SU-DHL-6 (cell line): ENCODE data around the gene ERVFRD-1.

ENCODE experiments used
- H2AFZ ChIP-seq: fragments of 200-600 bp; sonication (generic); 2 replicates; pipeline ENCODE4 v1.6.1; 2014; ENCODE audit warnings: low read depth, mild to moderate bottlenecking, moderate library complexity, mixed read lengths, antibody characterized with exemption, low read length; ENCODE audit not compliant: severe bottlenecking
- H3F3A ChIP-seq: fragments of 200-600 bp; shearing (Covaris generic); 2 replicates; pipeline ENCODE4 v1.6.0; 2016; ENCODE audit warnings: antibody characterized with exemption, mild to moderate bottlenecking; ENCODE audit not compliant: insufficient read depth
- H3K27ac ChIP-seq: fragments of 200-600 bp; sonication (generic); 2 replicates; pipeline ENCODE4 v1.5.1; 2016; ENCODE audit warnings: low read depth, mild to moderate bottlenecking, low read length, moderate library complexity, mixed read lengths
- H3K27me3 ChIP-seq: fragments of 200-600 bp; sonication (generic), shearing (Covaris generic); 2 replicates; pipeline ENCODE4 v1.6.0; 2014; ENCODE audit warnings: mild to moderate bottlenecking, low read length
- H3K36me3 ChIP-seq: fragments of 200-600 bp; sonication (generic); 2 replicates; pipeline ENCODE4 v1.6.1; 2014; ENCODE audit warnings: mild to moderate bottlenecking, low read length, mixed read lengths
- H3K4me2 ChIP-seq: fragments of 300-600, 200-600 bp; shearing (Covaris generic), sonication (generic); 2 replicates; pipeline ENCODE4 v1.6.0; 2014; ENCODE audit warnings: low read length, low read depth, mild to moderate bottlenecking; ENCODE audit not compliant: poor library complexity, severe bottlenecking
- H3K4me3 ChIP-seq: fragments of 200-600 bp; sonication (generic); 2 replicates; pipeline ENCODE4 v1.5.1; 2014; ENCODE audit warnings: antibody characterized with exemption, low read length, mild to moderate bottlenecking, mixed read lengths; ENCODE audit not compliant: insufficient read depth, poor library complexity, severe bottlenecking
- H3K79me2 ChIP-seq: fragments of 200-600 bp; sonication (generic); 2 replicates; pipeline ENCODE4 v1.6.1; 2014; ENCODE audit warnings: mild to moderate bottlenecking, low read length, moderate library complexity; ENCODE audit not compliant: insufficient read depth
- H3K9ac ChIP-seq: fragments of 200-600 bp; sonication (generic); 2 replicates; pipeline ENCODE4 v1.7.0; 2014; ENCODE audit warnings: mild to moderate bottlenecking, low read length
- H3K9me2 ChIP-seq: fragments of 200-600 bp; sonication (generic); replicated peaks from 2 replicates; pipeline ENCODE4 v1.6.1; 2014; ENCODE audit warnings: low read length; ENCODE audit not compliant: insufficient read depth
- H3K9me3 ChIP-seq: fragments of 200-600 bp; sonication (generic); 2 replicates; pipeline ENCODE4 v1.6.1; 2014; ENCODE audit warnings: low read length, mixed read lengths; ENCODE audit not compliant: insufficient read depth
- H4K20me1 ChIP-seq: fragments of 200-600 bp; sonication (generic); 2 replicates; pipeline ENCODE4 v1.6.1; 2014; ENCODE audit warnings: low read depth, mild to moderate bottlenecking, antibody characterized with exemption, low read length, moderate library complexity, mixed read lengths
- EZH2phosphoT487 ChIP-seq: fragments of 200-600 bp; sonication (generic), shearing (Covaris generic); conservative IDR thresholded peaks from 2 replicates; pipeline ENCODE4 v1.6.1; 2018; ENCODE audit warnings: mild to moderate bottlenecking, antibody characterized with exemption, low read length, moderate library complexity, mixed read lengths
- TF ChIP-seq, protein P1 (sequence below): fragments of 200-600 bp; sonication (generic); IDR thresholded peaks from one replicate; pipeline ENCODE4 v1.5.1; 2017; ENCODE audit warnings: antibody characterized with exemption, mild to moderate bottlenecking, low read length, moderate library complexity; ENCODE audit not compliant: insufficient read depth, poor library complexity, severe bottlenecking

The ERVFRD-1 gene

DNA sequence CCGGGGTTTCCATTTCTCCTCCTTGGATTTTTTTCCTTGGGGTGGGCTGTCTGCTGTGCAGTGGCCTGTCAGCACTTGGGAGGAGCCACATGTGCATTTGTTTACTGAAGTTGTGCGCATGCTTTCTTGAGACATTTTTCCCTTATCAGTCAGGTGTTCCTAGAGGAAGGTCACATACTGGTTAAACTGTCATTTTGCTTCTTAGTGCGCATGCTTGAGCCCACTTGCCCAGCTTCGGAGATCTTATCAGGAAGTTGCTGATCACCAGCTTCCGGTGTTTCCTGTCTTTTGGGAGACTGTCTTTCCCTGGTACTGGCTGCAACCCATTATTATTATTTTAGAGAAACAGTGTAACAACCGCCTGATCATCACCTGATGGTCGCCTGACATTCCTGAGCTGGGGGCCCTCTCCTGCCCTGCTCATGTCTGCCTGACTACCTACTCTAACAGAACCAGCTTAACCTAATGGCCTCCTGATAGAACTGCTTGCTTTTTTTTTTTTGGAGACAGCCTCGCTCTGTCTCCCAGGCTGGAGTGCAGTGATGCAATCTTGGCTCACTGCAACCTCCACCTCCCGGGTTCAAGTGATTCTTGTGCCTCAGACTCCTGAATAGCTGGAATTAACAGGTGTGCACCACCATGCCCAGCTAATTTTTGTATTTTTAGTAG lies 378 bp upstream of the ERVFRD-1 start:
- Histone ChIP-seq H3K4me2 (no peak overlapping the region), H3K9ac (no peak overlapping the region), H4K20me1 (peaks cover 17% of the 10 kb centered on the region; the same call in 1 of the 2 replicates), H3K27ac (no peak overlapping the region), H2AFZ (no peak overlapping the region), H3K9me3 (no peaks in the 10 kb centered on the region), H3K79me2 (peaks cover 97% of the 10 kb centered on the region), H3K4me3 (no peak overlapping the region), H3F3A (no peaks in the 10 kb centered on the region), H3K36me3 (no peaks in the 10 kb centered on the region), H3K9me2 (no peaks in the 10 kb centered on the region), H3K27me3 (no peaks in the 10 kb centered on the region)
- TF ChIP-seq, protein P1, sequence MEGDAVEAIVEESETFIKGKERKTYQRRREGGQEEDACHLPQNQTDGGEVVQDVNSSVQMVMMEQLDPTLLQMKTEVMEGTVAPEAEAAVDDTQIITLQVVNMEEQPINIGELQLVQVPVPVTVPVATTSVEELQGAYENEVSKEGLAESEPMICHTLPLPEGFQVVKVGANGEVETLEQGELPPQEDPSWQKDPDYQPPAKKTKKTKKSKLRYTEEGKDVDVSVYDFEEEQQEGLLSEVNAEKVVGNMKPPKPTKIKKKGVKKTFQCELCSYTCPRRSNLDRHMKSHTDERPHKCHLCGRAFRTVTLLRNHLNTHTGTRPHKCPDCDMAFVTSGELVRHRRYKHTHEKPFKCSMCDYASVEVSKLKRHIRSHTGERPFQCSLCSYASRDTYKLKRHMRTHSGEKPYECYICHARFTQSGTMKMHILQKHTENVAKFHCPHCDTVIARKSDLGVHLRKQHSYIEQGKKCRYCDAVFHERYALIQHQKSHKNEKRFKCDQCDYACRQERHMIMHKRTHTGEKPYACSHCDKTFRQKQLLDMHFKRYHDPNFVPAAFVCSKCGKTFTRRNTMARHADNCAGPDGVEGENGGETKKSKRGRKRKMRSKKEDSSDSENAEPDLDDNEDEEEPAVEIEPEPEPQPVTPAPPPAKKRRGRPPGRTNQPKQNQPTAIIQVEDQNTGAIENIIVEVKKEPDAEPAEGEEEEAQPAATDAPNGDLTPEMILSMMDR, result no peak
- no peak for TF ChIP-seq EZH2phosphoT487

DNA sequence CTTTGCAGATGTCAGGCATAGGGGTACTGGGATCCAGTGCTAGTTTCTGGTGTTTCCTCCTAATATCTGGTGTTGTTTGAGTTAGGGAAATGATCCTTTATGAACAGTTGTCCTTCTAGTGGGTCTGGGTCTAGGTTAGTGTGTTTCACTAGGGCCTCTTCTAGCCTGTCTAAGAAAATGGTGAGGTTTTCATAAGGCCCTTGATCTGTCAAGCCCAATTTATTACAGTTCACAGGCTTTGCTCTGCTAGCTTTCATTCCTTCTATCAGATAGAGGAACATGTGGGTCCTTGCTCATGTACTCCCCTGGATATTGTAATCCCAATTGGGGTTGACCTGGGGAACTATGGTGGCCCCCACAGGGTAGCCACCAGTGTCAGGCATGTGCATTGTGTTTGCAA lies 2.8 kb downstream of the ERVFRD-1 start:
- Histone ChIP-seq H3K79me2 (peaks cover 99% of the 10 kb centered on the region), H3K9ac (no peak overlapping the region), H2AFZ (no peak overlapping the region), H3K9me2 (no peaks in the 10 kb centered on the region), H3K36me3 (no peaks in the 10 kb centered on the region), H3K27ac (no peak overlapping the region), H3K27me3 (no peaks in the 10 kb centered on the region), H3K4me2 (no peak overlapping the region), H3F3A (no peaks in the 10 kb centered on the region), H3K9me3 (no peaks in the 10 kb centered on the region), H4K20me1 (peaks cover 17% of the 10 kb centered on the region; the same call in 1 of the 2 replicates), H3K4me3 (no peak overlapping the region)
- no peak for TF ChIP-seq EZH2phosphoT487
- TF ChIP-seq, protein P1, result no peak

DNA sequence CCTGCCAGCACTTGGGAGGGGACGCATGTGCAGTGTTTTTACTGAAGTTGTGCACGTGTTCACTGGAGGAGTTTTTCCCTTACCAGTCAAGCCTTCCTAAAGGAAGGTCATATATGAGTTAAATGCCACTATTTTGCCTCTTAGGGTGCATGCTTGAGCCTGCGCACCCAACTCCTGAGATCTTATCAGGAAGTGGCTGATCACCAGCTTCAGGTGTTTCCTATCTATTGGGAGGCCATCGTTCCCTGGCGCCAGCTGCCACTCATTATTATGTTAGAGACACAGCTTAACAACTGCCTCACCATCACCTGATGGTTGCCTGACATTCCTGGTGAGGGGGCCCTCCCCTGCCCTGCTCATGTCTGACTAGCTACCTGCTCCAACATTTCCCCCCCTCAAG lies 8.5 kb downstream of the ERVFRD-1 start:
- no peak overlapping the region for H3K4me3 ChIP-seq
- peaks cover 13% of the 10 kb centered on the region for H4K20me1 ChIP-seq
- H3K27me3 ChIP-seq, result no peaks in the 10 kb centered on the region
- TF ChIP-seq, protein P1, result no peak
- no peak for TF ChIP-seq EZH2phosphoT487
- no peaks in the 10 kb centered on the region for H3K9me3 ChIP-seq
- H2AFZ ChIP-seq, result no peak overlapping the region
- H3K79me2 ChIP-seq, result peaks cover 100% of the 10 kb centered on the region
- H3K27ac ChIP-seq, result no peak overlapping the region
- no peak overlapping the region for H3K4me2 ChIP-seq
- H3K9ac ChIP-seq, result no peak overlapping the region
- 0 out of 2 replicates have a peak, but pooled peaks cover under 1% of the 10 kb centered on the region for H3F3A ChIP-seq
- H3K9me2 ChIP-seq, result no peaks in the 10 kb centered on the region
- peaks cover 9% of the 10 kb centered on the region; the same call in 1 of the 2 replicates for H3K36me3 ChIP-seq
